HG02884 (cell line): ENCODE results near the gene RPL15.

Experiments used
- ATAC-seq: cut with Tn5 transposase; IDR thresholded peaks from one replicate; pipeline ENCODE4 v1.9.1; 2021; ENCODE audit warnings: mild to moderate bottlenecking, moderate library complexity; ENCODE audit not compliant: unreplicated experiment

Gene RPL15

DNA sequence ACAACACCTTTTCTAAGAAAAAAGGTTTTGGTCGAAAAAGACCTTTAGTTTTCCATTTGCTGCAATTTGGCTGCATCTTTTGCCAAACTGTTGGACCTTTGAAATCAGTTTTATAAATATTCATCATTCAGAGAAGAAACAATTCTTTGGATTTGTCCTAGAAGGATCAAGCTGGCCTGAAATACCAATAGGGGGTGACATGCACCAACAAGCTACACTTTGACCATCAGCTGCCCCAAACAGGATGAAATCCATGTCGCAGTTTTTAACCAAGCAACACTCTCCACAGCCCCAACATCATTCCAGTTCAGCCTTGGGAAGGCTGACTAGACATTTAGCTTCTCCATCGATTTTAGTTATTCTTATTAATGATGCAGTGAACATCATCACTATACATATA lies 9.8 kb downstream of the RPL15 start:
- ATAC-seq, result no peak

DNA sequence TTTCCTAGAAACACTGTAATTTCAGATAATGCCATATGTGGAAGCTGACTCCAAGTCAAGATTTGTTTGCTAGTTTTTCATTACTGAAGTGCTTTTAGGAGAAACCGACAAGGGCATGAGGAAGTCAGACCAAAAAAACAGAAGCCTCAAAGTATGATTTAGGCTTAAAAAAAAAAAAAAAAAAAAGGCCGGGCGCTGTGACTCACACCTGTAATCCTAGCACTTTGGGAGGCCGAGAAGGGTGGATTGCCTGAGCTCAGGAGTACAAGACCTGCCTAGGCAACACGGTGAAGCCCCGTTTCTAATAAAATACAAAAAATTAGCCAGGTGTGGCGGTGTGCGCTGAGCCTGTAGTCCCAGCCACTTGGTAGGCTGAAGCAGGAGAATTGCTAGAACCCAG lies 11.6 kb downstream of the RPL15 start:
- ATAC-seq, result no peak

DNA sequence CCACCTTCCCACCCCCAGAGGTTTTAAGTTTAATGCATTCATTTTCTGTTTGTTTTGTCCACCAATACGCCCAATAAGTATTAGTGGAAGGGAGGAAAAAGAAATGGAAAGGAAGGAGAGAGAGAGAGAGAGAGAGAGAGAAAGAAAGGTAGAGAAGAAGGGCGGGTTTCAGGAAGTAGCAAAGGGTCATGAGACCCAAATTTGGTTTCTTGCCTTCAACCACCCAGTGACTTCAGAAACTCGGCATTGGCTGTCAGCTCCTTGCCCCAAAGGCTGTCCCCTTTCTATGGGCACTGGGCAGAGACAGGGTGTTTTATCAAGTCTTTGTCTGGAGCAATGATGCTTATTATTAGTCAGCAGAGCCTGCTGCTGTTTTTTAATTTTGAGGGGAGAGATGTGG lies 14.7 kb downstream of the RPL15 start:
- ATAC-seq, result no peak

DNA sequence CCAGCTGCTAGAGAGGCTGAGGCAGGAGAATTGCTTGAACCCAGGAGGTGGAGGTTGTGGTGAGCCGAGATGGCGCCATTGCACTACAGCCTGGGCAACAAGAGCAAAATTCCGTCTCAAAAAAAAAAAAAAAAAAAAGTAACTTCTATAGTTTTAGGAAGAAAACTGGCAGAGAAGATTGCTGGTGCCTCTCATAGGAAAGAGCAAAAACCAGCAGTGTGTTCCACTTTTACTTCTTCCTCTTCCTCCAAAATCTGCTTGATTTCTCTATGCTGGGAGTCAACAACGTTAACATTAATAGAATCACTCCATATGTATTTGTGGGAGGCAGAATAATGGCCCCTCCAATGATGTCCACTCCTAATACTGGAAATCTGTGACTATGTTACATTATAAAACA lies 15.6 kb downstream of the RPL15 start:
- ATAC-seq, result no peak

DNA sequence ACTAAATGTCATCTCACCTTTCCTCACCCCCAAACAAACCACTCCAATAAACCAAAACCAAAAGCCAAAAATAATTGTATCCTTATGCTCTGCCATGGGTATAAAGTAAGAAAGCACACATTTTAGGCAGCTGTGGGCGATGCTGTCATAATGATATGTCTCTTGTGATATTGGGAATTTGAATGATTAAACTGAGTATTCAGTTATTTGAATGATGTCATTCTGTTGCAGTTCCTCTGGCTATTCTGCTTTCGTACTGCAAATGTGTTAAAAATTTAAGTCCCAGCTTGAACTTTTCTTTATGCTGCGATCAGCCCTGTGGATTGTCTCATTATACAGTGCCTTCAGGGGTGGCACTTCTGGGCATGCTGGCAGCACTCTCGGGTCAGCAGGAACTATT lies 17.3 kb downstream of the RPL15 start:
- ATAC-seq, result no peak

DNA sequence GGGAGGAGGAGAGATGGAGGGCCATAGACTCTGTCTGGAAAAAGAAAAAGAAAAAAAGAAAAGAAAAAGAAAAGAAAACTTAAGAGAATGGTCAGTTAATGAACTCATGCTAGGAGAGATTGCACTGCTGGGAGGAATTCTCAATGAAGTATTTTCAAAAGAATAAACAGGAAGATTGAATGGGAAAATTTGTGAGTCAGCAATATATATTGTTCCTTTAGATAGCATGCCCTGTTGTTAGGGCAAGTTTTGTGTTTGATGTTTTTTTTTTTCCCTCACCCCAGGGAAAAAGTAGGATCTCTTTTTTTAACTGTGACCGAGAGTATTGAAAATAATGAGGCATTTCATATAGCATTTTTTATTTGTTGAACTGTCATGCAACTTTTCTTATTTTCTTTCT lies 20.4 kb downstream of the RPL15 start:
- ATAC-seq, result no peak

DNA sequence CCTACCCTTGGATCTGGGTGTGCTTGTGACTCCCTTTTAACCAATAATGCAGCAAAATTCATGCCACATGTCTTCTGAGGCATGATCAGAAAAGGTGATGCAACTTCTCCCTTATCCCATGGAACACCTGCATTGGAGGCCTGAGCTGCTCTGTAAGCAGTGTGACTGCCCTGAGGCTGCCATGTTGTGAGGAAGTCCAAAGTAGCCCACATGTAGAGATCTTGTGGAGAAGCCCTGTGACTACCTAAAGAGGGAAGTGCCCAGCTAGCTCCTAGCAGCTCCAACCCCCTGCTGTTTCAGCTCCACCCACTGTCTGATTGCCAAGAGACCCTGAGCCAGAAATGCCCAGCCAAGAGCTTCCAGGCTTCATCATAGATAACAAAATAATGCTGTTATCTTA lies 21.8 kb downstream of the RPL15 start:
- ATAC-seq, result no peak

DNA sequence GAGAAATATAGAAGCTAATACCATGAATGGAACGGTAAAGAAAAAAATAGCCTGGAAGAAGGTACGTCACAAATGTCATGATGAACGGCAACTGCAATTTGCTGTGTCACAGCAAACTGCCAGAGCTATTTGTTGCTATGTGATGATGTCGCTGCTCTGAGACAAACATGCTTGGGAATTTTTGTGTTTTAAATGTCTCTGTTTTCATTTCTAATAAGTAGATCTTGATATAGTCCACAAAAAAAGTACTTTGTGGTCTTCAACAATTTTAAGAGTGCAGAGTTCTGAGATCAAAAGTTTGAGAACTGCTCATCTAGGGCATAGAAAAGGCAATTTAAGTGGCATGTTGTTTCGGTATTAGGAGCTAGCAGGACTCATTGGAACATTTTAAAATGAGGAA lies 23.8 kb downstream of the RPL15 start:
- no peak for ATAC-seq

DNA sequence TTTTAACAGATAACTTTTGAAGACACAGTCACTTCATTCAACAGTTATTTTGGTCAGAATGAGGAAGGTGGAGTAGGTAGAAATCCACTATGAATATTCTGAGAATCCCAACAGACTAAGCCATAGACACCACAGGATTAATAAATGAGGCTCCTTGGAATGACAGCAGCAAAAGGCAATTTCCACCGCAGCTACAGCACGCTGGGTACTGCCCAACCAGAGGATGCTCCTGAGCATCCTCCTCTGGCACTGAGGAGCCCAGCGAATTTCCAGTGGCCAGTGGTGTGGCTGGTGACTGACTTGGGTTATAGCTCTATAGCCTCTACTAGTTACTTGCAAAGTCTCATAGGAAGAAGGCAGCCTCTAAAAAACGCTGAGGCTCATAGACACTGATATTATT lies 24.5 kb downstream of the RPL15 start:
- ATAC-seq, result no peak

DNA sequence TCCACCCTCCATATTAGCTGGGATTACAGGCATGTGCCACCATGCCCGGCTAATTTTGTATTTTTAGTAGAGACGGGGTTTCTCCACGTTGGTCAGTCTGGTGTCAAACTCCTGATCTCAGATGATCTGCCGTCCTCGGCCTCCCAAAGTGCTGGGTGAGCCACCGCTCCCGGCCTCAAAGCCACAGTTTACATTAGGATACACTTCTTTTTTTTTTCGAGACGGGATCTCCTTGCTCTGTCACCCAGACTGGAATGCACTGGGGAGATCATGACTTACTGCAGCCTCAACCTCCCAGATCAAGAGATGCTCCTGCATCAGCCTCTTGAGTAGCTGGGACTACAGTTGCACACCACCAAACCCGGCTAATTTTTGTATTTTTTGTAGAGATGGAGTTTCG lies 25.6 kb downstream of the RPL15 start:
- no peak for ATAC-seq

DNA sequence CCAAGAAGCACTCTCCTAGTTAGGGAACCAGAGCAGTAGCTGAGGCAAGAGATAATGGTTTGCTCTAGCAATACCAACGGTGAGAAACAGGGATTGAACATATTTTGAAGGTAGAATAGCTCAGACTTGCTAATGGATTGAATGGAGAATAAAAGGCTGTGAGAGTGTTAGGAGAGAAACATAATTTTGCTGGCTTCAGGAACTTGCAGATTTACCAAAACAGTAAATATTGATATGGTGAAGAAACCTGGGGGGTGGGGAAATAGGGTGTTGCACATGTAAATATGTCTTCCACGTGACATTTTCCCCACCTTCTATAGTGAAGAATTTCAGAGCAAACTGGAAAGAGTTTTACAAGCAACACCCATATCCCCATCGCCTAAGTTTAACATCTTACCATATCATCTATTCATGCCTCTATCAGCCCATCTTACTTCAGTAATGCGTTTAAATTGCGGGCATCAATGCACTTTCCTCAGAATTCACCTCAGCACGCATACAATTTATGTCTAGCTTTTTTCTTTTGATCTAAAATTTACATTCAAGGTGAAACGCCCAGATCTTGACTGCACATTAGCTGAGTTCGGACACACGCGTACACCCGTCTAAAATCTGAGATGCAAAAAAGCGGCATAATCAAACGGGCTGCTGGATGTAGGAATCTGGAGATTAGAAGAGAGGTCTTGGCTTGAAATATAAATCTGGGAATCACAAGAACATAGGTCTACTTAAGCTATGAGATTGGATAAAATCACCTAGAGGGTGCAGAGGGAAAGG lies 27.3 kb downstream of the RPL15 start:
- no peak for ATAC-seq

DNA sequence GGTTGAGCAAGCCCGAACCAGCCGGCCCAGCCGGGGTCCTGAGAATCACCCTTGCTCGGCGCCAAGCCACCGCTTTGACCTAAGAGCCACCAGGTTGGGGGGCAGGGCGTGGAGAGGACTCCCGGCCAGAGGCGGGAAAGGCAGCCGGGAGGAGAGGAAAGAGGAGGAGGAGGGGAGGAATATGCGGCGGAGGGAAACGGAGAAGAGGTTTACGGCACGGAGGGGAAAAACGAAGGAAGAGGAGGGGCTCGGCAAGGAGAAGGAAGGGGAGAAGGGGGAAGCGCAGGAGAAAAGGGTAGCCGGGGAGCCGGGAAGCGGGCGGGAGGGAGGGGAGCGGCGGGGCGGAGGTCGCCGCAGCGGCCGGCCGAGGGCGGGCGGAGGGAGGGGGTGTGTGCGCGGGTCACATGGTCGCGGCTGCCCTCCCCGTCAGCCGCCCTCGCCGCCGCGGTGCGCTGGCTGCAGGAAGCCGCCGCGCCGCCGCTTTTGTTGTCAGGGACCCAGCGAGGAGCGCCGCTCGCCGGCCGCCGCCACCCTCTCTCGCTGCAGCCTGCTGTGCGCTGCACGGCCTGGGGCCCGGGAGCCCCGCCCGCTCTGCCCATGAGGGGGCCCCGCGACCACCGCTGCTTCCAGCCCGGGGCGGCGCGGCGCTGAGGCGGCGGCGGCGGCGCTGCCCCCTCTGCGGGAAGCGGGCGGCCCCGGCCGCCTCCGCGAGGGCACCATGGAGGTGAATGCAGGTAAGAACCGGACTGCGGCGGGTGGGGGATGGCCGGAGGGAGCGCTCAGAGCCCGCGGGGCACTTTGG lies 28.1 kb downstream of the RPL15 start, which contains the start of gene NR1D2:
Gene NR1D2 (plus strand): TSS at position 426 of the 802 bp plus-strand sequence. CDS start 293 bp downstream, at position 719.
- ATAC-seq, result peak; percentile 53

DNA sequence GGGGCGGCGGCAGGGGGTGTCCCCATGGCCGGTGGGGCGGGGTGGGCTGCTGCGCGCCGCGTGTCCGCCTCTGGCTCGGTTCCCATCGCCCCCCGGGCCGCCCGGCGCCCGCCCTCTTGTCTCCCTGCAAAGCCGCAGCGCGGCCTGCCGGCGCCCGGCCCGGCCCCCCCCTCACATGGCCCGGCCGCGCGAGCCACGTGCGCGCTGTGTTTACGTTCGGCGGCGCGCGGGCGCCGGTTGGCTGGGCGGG lies 28.7 kb downstream of the RPL15 start:
- no peak for ATAC-seq

DNA sequence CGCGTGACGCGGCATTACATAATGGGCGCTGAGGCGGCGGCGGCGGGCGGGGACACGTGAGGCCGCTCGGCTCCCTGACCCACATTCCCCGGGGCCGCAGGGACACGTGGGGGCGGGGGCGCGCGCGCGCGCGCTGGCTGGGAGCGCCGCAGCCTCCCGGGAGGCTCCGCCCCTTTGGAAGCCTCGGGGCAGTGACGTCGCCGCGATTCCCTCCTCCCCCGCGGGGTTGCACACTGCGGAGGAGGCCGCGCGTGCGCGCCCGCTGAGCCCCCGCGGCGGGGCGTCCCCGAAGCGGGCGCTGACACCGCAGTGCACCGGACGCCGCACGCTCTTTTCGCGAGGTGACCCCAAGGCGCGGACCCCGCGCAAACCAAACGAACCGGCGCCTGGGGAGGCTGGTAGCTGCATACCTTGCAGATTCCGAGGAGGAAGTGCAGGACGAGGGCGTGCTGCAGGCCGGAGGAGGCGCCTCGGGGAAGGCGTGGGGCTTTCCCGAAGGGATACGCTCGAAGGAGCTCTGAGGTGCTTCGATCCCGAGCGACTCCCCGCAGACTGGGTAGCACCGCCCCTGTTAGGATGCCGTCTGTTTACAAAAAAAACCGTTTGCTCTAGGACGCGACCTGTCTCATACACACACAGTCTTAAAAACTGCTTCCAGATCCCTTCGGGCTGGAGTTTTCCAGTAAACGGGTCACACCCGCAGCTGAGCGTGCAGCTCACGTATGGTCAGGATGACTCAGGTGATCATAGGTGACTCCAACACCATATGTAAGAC lies 29.2 kb downstream of the RPL15 start:
- peak; percentile 60 for ATAC-seq

DNA sequence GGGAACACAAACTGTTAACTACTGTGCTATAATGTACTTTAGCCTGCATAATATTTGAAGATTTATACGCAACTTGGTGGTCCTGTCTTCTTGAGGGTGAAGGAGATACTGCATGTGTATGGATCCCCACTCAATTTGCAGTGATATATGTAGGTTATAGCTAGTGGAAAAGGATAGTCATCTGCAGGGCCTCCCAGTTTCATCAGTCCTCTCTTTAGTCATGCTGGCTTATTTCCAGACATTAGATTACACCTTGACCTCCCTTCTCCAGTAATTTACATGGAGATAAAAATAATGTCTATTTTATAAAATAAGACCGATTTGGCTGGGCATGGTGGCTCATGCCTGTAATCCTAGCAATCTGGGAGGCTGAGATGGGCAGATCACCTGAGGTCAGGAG lies 31.8 kb downstream of the RPL15 start:
- no peak for ATAC-seq

DNA sequence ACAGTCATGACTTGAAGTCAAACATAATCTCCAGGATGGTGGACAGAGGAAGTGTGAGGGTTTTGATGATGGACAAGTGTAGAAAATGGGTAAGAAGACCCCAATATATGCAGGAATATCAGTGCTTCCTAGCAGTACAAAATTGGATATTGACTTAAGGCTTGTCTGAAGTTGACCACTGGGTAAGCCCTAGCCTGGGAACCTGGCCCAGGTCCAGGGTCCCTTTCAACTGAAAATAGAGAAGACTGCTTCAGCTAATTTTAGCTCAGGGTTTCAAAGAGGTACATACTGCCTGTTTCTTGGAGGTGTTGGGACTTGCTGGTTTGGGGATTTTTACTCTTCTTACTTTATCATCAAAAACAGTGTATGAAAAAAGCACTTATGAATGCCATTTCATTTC lies 32.9 kb downstream of the RPL15 start:
- ATAC-seq, result no peak

DNA sequence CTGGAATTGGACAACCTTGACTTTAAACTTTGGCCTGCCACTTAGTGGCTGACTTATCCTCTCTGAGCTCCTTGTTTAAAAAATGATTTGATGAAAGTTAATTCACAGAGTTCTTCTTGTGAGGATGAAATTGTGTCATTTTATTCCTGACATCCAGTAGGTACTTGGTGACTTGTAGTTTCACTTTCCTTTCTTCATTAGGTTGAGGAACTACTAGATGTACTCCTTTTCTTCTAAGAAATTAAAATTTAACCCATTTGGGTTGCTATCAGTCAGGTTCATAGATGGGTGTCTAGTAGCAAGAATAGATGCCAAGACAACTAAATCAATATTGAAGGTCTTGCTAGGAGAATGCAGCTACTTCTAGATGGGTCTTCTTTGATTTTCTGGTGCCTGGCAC lies 33.4 kb downstream of the RPL15 start:
- ATAC-seq, result no peak

DNA sequence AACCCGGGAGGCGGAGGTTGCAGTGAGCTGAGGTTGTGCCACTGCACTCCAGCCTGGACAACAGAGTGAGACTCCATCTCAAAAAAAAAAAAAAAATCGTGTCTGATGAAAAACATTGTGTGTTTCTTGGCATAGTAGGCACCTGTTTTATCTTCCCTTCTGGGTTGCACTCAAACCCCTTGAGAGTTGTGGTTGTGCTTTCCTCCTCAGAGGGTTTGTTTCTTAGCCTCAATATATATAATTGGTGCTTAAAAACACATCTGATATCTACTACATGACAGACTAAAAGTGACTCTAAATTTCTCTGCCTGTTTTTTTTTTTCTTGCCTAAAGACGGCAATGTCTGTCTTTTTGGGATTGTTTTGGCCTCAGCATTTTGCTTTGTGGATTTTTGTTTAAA lies 35.7 kb downstream of the RPL15 start:
- peak; percentile 30 for ATAC-seq

DNA sequence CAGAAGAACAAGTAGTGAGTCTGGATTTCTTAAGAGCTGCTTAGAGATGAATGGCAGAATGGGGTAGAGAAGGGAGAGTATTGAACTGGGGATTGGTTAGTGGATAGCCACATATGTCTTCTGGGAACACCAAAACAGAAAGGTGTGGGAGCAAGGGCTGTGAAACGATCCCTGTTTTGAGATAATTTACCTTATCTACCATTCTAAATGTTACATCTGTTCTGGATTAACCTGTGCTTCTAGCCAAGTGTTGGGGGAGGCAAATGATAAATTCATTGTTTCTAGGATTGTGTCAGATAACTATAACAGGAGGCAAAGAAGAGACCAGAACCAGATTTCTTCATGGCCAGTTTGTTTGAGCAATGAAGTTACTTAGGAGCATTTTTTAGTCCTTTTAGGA lies 36.6 kb downstream of the RPL15 start:
- ATAC-seq, result no peak

DNA sequence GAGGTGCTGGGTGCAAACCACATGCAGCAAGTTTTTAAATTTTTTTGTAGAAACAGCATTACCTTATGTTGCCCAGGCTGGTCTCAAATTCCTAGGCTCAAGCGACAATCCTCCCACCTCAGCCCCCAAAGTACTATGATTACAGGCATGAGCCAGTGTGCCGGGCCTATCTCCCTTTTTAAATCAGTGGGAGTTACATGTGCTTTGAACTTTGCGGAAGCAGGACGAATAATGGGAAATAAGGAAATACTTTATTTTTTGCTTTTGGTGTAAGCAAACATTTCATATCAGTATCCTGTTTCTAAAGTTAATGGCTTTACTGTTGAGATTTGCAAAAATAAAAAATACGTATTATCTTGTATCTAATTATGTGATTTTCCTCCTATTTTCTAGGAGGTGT lies 37.2 kb downstream of the RPL15 start:
- no peak for ATAC-seq

DNA sequence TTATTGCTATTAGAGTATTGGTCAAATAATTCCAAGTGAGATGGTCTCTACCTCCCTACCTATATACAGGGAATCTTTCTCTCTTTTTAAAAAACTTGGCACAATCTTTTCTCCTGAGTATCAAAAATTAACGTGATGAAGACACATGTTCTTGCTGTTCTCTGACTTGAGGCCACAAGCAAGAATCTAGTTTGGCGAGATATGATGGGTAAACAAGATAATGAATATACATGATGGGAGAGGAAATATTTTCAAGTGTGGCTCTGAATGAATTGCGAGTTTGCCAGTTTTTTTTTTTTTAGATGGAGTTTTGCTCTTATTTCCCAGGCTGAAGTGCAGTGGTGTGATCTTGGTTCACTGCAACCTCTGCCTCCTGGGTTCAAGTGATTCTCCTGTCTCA lies 39.8 kb downstream of the RPL15 start:
- no peak for ATAC-seq
